HG02884 (cell line): ENCODE measurements around the gene RASSF5.
"Not testable (repeated sequence)": the region's sequence is repeated elsewhere in the genome, so short reads cannot be mapped to it uniquely, and the experiment has no call there.

Experiments
- ATAC-seq: cut with Tn5 transposase; IDR thresholded peaks from one replicate; pipeline ENCODE4 v1.9.1; 2021; ENCODE audit warnings: mild to moderate bottlenecking, moderate library complexity; ENCODE audit not compliant: unreplicated experiment

The RASSF5 gene

GRCh38 chr1:206626396-206626795 is 119.1 kb downstream of the RASSF5 start:
- ATAC-seq = not testable (repeated sequence)

- no peak for ATAC-seq
Measured at GRCh38 chr1:206628916-206629315, 121.6 kb downstream of the RASSF5 start.

- no peak for ATAC-seq
Measured at GRCh38 chr1:206631085-206631509, 123.8 kb downstream of the RASSF5 start.

GRCh38 chr1:206633708-206634121 is 126.4 kb downstream of the RASSF5 start:
- ATAC-seq = no peak

- ATAC-seq = no peak
Measured at GRCh38 chr1:206634365-206635079, 127.2 kb downstream of the RASSF5 start.

GRCh38 chr1:206635080-206635977 is 128.0 kb downstream of the RASSF5 start, which contains the start of gene DYRK3:
Gene DYRK3 (plus strand): TSS chr1:206635536. CDS start chr1:206635704, 168 bp downstream.
- peak; percentile 78 for ATAC-seq

- no peak for ATAC-seq
Measured at GRCh38 chr1:206635978-206636345, 128.6 kb downstream of the RASSF5 start.

- ATAC-seq = no peak
Measured at GRCh38 chr1:206636671-206637070, 129.3 kb downstream of the RASSF5 start.

GRCh38 chr1:206637605-206638004 is 130.3 kb downstream of the RASSF5 start:
- no peak for ATAC-seq
